T-cell (primary cell): ENCODE data around the gene WWTR1. TPM values are rescaled to one million over a fixed set of nuclear protein-coding genes. Genes with fewer than 3 reads are reported as not detected.
A peak's percentile ranks its signal among the peaks of the same experiment; 100 is the strongest.

Source experiments
- ATAC-seq, 4 experiments: fragments of 200-7000 bp in 3 of 4; fragments of 150-1000 bp in 1 of 4; cut with Tn5 transposase; replicated peaks in 1 of 4; 1 replicate in 3 of 4; 2 replicates in 1 of 4; pipeline ENCODE4 v1.10.0; 2021; ENCODE audit warnings: moderate library complexity in 3 of 4, mild to moderate bottlenecking in 2 of 4, moderate number of reproducible peaks in 1 of 4
- CTCF ChIA-PET, 2 donors: fragments of 300-600 bp; sonication (Branson Sonifier 250); formaldehyde crosslinking; loops; one replicate each; lab custom pipeline; 2022; ENCODE audit warnings: antibody characterized with exemption in 2 of 2; lab: Charles Lee
- POLR2A ChIA-PET, 2 donors: fragments of 300-600 bp; sonication (Branson Sonifier 250); formaldehyde crosslinking; loops; one replicate each; lab custom pipeline; 2022; ENCODE audit warnings: antibody characterized with exemption in 2 of 2; lab: Charles Lee
- DNase-seq, 35 experiments: peaks; one replicate each; pipeline versions ENCODE4 v3.0.0 to v3.0.0-alpha.2; 2013 to 2023
- H3K27ac ChIP-seq: one replicate; pipeline ENCODE4 v1.5.1; 2013; ENCODE audit warnings: low read length
- H3K27me3 ChIP-seq, 2 experiments: replicated peaks in 1 of 2; 1 replicate in 1 of 2; 2 replicates in 1 of 2; pipeline versions ENCODE4 v1.6.1 to v1.7.0; 2013; ENCODE audit warnings: low read length in 1 of 2, mixed read lengths in 1 of 2; ENCODE audit not compliant: control insufficient read depth in 2 of 2, insufficient read depth in 2 of 2; ENCODE audit errors: extremely low read depth in 1 of 2
- H3K36me3 ChIP-seq, 2 donors: 1 replicate in 1 of 2; 2 replicates in 1 of 2; pipeline versions ENCODE4 v1.6.1 to v1.7.0; 2013; ENCODE audit warnings: low read length in 1 of 2; ENCODE audit not compliant: control insufficient read depth in 2 of 2, insufficient read depth in 1 of 2; ENCODE audit errors: extremely low read depth in 1 of 2
- H3K4me1 ChIP-seq, 2 experiments: 1 replicate in 1 of 2; 2 replicates in 1 of 2; pipeline versions ENCODE4 v1.6.1 to v1.7.0; 2013; ENCODE audit warnings: low read length in 2 of 2, mixed read lengths in 1 of 2; ENCODE audit not compliant: insufficient read depth in 2 of 2, control insufficient read depth in 1 of 2; ENCODE audit errors: extremely low read depth in 1 of 2
- H3K4me3 ChIP-seq, 2 donors: 1 replicate in 1 of 2; 2 replicates in 1 of 2; pipeline versions ENCODE4 v1.5.1 to v1.7.0; 2013; ENCODE audit warnings: mild to moderate bottlenecking in 2 of 2, low read length in 1 of 2, moderate library complexity in 1 of 2; ENCODE audit not compliant: control insufficient read depth in 1 of 2; ENCODE audit errors: extremely low read depth in 1 of 2
- H3K9me3 ChIP-seq: 2 replicates; pipeline ENCODE4 v1.7.0; 2013
- H3K27ac Mint-ChIP-seq, 2 donors: one replicate each; pipeline ENCODE4 v1.8.0; 2020 to 2021; ENCODE audit warnings: mild to moderate bottlenecking in 2 of 2, mixed read lengths in 2 of 2
- H3K27me3 Mint-ChIP-seq, 2 donors: one replicate each; pipeline ENCODE4 v1.8.0; 2021 to 2022; ENCODE audit warnings: mixed read lengths in 2 of 2
- H3K36me3 Mint-ChIP-seq: one replicate; pipeline ENCODE4 v1.8.0; 2021; ENCODE audit warnings: mixed read lengths
- H3K4me1 Mint-ChIP-seq, 3 donors: one replicate each; pipeline ENCODE4 v1.8.0; 2020 to 2022; ENCODE audit warnings: mixed read lengths in 3 of 3, mild to moderate bottlenecking in 1 of 3
- H3K4me3 Mint-ChIP-seq, 3 donors: one replicate each; pipeline ENCODE4 v1.8.0; 2020 to 2022; ENCODE audit warnings: mild to moderate bottlenecking in 3 of 3, mixed read lengths in 3 of 3, moderate library complexity in 3 of 3
- H3K9me3 Mint-ChIP-seq, 3 donors: one replicate each; pipeline ENCODE4 v1.8.0; 2020 to 2022; ENCODE audit warnings: mixed read lengths in 3 of 3
- WGBS: methylation state at CpG from one replicate; pipeline ENCODE4 v1.1.5; 2013; ENCODE audit warnings: missing lambda C conversion rate; ENCODE audit not compliant: insufficient coverage; 5-methylcytosine and 5-hydroxymethylcytosine counted together
- total RNA-seq, 35 experiments: library from RNA in 6 of 35; stranded (reverse) in 6 of 35; fragments of 120-200 nt in 1 of 35; gene quantifications; one replicate each; pipeline versions ENCODE4 v1.2.1 to v1.2.4 and lab custom pipeline; 2013 to 2026

The WWTR1 gene
- total RNA-seq, 5 donors from 2014 or later (not counting 1 experiment from before 2014, with no cell fraction given), result 0.43 to 1.6 (median 1.1) TPM

GRCh38 chr3:149632225-149632624 is 25.6 kb downstream of the WWTR1 start:
- no peaks in the 10 kb centered on the region for H3K9me3 ChIP-seq
- WGBS, result 60% methylated on average over 4 of the region's 5 CpGs
- CTCF ChIA-PET, result no interaction called here

GRCh38 chr3:149630806-149631205 is 27.0 kb downstream of the WWTR1 start:
- H3K9me3 ChIP-seq, result no peaks in the 10 kb centered on the region
- ATAC-seq (no peak), DNase-seq (no peak)
- POLR2A ChIA-PET, result interaction anchor here in 1 of 2 donors (0.6 kb wide), 1 partner anchor 22 kb away, joined by 3 read pairs; no protein-coding TSS in a partner anchor
- no peaks in the 10 kb centered on the region for H3K36me3 Mint-ChIP-seq
- peaks cover 2 to 13% of the 10 kb centered on the region in 2 experiments for H3K27me3 ChIP-seq
- no peaks in the 10 kb centered on the region for H3K36me3 ChIP-seq
- no peak overlapping the region for H3K27ac Mint-ChIP-seq
- CTCF ChIA-PET, result no interaction called here
- no peaks in the 10 kb centered on the region for H3K4me1 Mint-ChIP-seq
- no peak overlapping the region for H3K4me3 Mint-ChIP-seq
- H3K4me3 ChIP-seq, result no peak overlapping the region
- no CpG with 5 or more reads among the region's 1 CpG for WGBS
- H3K9me3 Mint-ChIP-seq, result no peaks in the 10 kb centered on the region
- no peaks in the 10 kb centered on the region for H3K4me1 ChIP-seq
- no peak overlapping the region for H3K27ac ChIP-seq
- H3K27me3 Mint-ChIP-seq, result peaks cover 17 to 23% of the 10 kb centered on the region in 2 donors

More at GRCh38 chr3:149632225-149632624, 25.6 kb downstream of the WWTR1 start:
- H3K27ac Mint-ChIP-seq, result no peak overlapping the region
- peaks cover 17 to 25% of the 10 kb centered on the region in 2 donors for H3K27me3 Mint-ChIP-seq
- Histone ChIP-seq H3K27me3 (peaks cover 4 to 13% of the 10 kb centered on the region in 2 experiments), H3K36me3 (no peaks in the 10 kb centered on the region), H3K27ac (no peak overlapping the region), H3K4me1 (no peaks in the 10 kb centered on the region), H3K4me3 (no peak overlapping the region)
- ATAC-seq (no peak), DNase-seq (no peak)
- H3K9me3 Mint-ChIP-seq, result no peaks in the 10 kb centered on the region
- H3K4me1 Mint-ChIP-seq, result no peaks in the 10 kb centered on the region
- no peaks in the 10 kb centered on the region for H3K36me3 Mint-ChIP-seq
- H3K4me3 Mint-ChIP-seq, result no peak overlapping the region
- POLR2A ChIA-PET, result interaction anchor here in 1 of 2 donors (0.7 kb wide), 1 partner anchor 8 kb away, joined by 3 read pairs; no protein-coding TSS in a partner anchor

- no peaks in the 10 kb centered on the region for H3K36me3 Mint-ChIP-seq
- Histone ChIP-seq H3K36me3 (no peaks in the 10 kb centered on the region), H3K27me3 (peaks cover 2 to 10% of the 10 kb centered on the region in 2 experiments), H3K9me3 (no peaks in the 10 kb centered on the region), H3K27ac (no peak overlapping the region), H3K4me1 (no peaks in the 10 kb centered on the region), H3K4me3 (no peak overlapping the region)
- no peak overlapping the region for H3K27ac Mint-ChIP-seq
- WGBS, result 83% methylated on average over 6 of the region's 6 CpGs
- ATAC-seq, result no peak
- H3K4me3 Mint-ChIP-seq, result no peak overlapping the region
- no peaks in the 10 kb centered on the region for H3K4me1 Mint-ChIP-seq
- ChIA-PET POLR2A (no interaction called here), CTCF (no interaction called here)
- no peaks in the 10 kb centered on the region for H3K9me3 Mint-ChIP-seq
- H3K27me3 Mint-ChIP-seq, result peaks cover 9 to 14% of the 10 kb centered on the region in 2 donors
- no peak for DNase-seq
Observed at GRCh38 chr3:149628957-149629670, 28.7 kb downstream of the WWTR1 start.

DNA sequence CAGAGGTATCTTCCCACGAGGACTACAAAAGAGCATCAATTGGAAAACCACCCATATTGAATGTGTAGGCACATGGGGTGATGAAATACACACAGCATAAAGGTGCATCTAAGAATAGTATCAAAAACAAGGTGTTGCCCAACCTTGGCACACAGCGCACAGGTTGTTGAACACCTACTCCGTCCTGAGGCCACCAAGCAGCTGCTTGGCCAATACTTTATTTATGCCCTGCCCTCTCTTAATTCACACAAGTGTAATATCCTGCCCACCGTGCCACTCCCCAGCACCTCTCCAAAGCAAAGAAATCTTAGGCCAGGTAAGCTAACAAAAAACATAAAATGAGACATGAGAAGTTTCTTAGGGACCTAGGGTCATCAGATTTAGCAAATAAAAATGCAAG is 31.2 kb downstream of the WWTR1 start:
- Histone ChIP-seq H3K4me3 (no peak overlapping the region), H3K36me3 (no peaks in the 10 kb centered on the region), H3K27ac (no peak overlapping the region), H3K4me1 (no peaks in the 10 kb centered on the region), H3K9me3 (no peaks in the 10 kb centered on the region), H3K27me3 (peaks cover 2 to 4% of the 10 kb centered on the region in 2 experiments)
- Mint-ChIP-seq H3K27me3 (peaks cover 4 to 9% of the 10 kb centered on the region in 2 donors), H3K36me3 (no peaks in the 10 kb centered on the region), H3K4me1 (peaks cover 0 to 2% (median 0%) of the 10 kb centered on the region in 3 donors), H3K4me3 (no peak overlapping the region), H3K9me3 (no peaks in the 10 kb centered on the region), H3K27ac (no peak overlapping the region)
- ATAC-seq (no peak), DNase-seq (no peak)
- POLR2A ChIA-PET, result no interaction called here
- 74% methylated on average over 2 of the region's 4 CpGs for WGBS
- CTCF ChIA-PET, result no interaction called here

- Mint-ChIP-seq H3K9me3 (no peaks in the 10 kb centered on the region), H3K4me1 (peaks cover 0 to 7% (median 6%) of the 10 kb centered on the region in 3 donors), H3K4me3 (no peak overlapping the region), H3K27me3 (peaks cover 4 to 9% of the 10 kb centered on the region in 2 donors), H3K27ac (no peak overlapping the region), H3K36me3 (no peaks in the 10 kb centered on the region)
- CTCF ChIA-PET, result no interaction called here
- Histone ChIP-seq H3K36me3 (no peaks in the 10 kb centered on the region), H3K27ac (no peak overlapping the region), H3K4me3 (no peak overlapping the region), H3K27me3 (peaks cover 2 to 4% of the 10 kb centered on the region in 2 experiments), H3K4me1 (no peaks in the 10 kb centered on the region), H3K9me3 (no peaks in the 10 kb centered on the region)
- ATAC-seq (no peak), DNase-seq (no peak)
- WGBS, result 86% methylated on average over 2 of the region's 4 CpGs
- POLR2A ChIA-PET, result interaction anchor here in 1 of 2 donors (0.6 kb wide), 1 partner anchor 190 kb away, joined by 4 read pairs; no protein-coding TSS in a partner anchor
Observed at GRCh38 chr3:149625795-149626194, 32.0 kb downstream of the WWTR1 start.

DNA sequence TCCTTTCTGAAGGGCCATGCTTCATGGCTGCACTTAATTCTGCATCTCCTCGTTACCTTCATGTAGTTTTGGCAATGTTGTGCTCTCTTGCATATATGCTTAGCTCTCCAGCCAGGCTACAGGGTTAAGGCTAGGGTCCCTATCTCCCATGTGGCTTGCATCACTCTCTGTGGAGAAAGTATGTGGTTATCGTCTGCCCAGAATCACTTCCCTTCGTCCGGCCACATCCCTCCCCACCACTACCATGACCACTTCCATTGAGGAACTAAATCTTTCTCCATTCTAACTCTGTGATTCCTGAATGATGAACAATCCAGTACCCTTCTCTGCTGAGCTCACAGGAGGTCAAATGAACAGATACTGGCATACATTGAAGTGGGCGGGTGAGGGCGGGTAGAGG is 34.0 kb downstream of the WWTR1 start:
- Mint-ChIP-seq H3K27me3 (peaks cover 5 to 13% of the 10 kb centered on the region in 2 donors), H3K9me3 (no peaks in the 10 kb centered on the region), H3K4me3 (no peak overlapping the region), H3K27ac (no peak overlapping the region), H3K36me3 (no peaks in the 10 kb centered on the region), H3K4me1 (peaks cover 0 to 9% (median 6%) of the 10 kb centered on the region in 3 donors)
- POLR2A ChIA-PET, result no interaction called here
- DNase-seq, result peak in 1 of 35 experiments; percentile 0
- CTCF ChIA-PET, result interaction anchor here in 1 of 2 donors (0.6 kb wide), 1 partner anchor 104 kb away, joined by 3 read pairs; no protein-coding TSS in a partner anchor
- Histone ChIP-seq H3K36me3 (no peaks in the 10 kb centered on the region), H3K9me3 (no peaks in the 10 kb centered on the region), H3K27me3 (peaks cover 0 to 4% of the 10 kb centered on the region in 2 experiments), H3K4me1 (no peaks in the 10 kb centered on the region), H3K27ac (no peak overlapping the region), H3K4me3 (no peak overlapping the region)
- no peak for ATAC-seq
- 100% methylated on average over 2 of the region's 6 CpGs for WGBS
